ENCODE measurements around the gene DRAP1.

The DRAP1 gene

GRCh38 chr11:65931773-65932557 is 12.7 kb downstream of the DRAP1 start:
- ChIA-PET CTCF (interaction anchor here (0.7 to 2.5 kb wide), 5 partner anchors 9 to 46 kb away, joined by 3 to 17 read pairs (median 4); partner anchors contain the start of gene CCDC85B), POLR2A (no interaction called here)
- H3K4me3 ChIP-seq (ENCODE audit: low read depth, low read length), result no peak overlapping the region
- no peak for DNase-seq (ENCODE audit: low read depth, low spot score)
- no peak for TF ChIP-seq CTCF (IDR thresholded peaks at IDR 0.05; ENCODE audit: insufficient read depth, low read length, missing control alignments)

DNA sequence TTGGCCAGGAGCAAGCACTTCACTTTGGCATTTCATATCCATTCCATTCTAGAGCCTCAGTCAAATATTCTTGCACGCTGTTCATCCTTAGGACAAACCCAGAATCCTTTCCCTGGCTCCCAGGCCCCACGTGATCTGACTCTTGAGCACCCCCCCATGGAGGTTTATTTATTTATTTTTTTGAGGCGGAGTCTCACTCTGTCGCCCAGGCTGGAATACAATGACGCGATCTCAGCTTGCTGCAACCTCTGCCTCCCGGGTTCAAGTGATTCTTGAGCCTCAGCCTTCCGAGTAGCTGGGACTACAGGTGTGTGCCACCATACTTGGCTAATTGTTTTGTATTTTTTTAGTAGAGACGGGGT is 13.3 kb downstream of the DRAP1 start:
- no peak overlapping the region for H3K4me3 ChIP-seq (ENCODE audit: low read depth, low read length)
- no peak for TF ChIP-seq CTCF (IDR thresholded peaks at IDR 0.05; ENCODE audit: insufficient read depth, low read length, missing control alignments)
- no peak for DNase-seq (ENCODE audit: low read depth, low spot score)
- ChIA-PET POLR2A (no interaction called here), CTCF (interaction anchor here (0.7 to 2.5 kb wide), 9 partner anchors 10 to 90 kb away, joined by 3 to 17 read pairs (median 3); partner anchors contain the start of gene CCDC85B)

GRCh38 chr11:65934014-65934413 is 14.8 kb downstream of the DRAP1 start:
- no peak for TF ChIP-seq CTCF (IDR thresholded peaks at IDR 0.05; ENCODE audit: insufficient read depth, low read length, missing control alignments)
- no peak for DNase-seq (ENCODE audit: low read depth, low spot score)
- CTCF ChIA-PET, result interaction anchor here (0.7 to 2.3 kb wide), 2 partner anchors 12 to 45 kb away, joined by 3 to 7 read pairs; partner anchors contain the start of gene FIBP
- H3K4me3 ChIP-seq (ENCODE audit: low read depth, low read length), result no peak overlapping the region
- POLR2A ChIA-PET, result interaction anchor here (0.7 kb wide), 1 partner anchor 23 kb away, joined by 4 read pairs; no protein-coding TSS in a partner anchor

DNA sequence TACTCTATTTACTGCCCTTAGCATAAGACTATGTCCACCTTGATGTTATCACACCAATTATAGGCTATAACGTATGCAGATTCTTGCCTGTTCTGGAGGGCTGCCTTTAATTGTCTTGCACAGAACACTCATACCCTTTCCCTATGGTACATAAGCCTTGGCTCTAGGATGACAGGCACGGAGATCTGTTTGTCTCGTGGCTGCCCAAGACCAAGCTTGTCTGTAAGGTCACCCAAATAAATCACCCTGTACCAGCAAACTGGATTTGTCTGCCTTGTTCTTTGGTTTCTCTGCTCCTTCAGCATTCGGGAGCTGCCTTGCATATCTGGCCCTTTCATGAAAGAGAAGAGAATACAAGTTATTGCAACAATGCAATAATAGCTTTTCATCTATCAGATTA is 18.5 kb downstream of the DRAP1 start:
- CTCF ChIA-PET, result interaction anchor here (1.1 to 3.9 kb wide), 4 partner anchors 15 to 78 kb away, joined by 3 to 16 read pairs (median 4); no protein-coding TSS in a partner anchor

GRCh38 chr11:65941720-65942310 is 22.6 kb downstream of the DRAP1 start:
- CTCF ChIA-PET, result interaction anchor here (1.1 to 3.2 kb wide), 4 partner anchors 53 to 127 kb away, joined by 3 to 17 read pairs (median 8); partner anchors contain the start of gene FIBP
- TF ChIP-seq CTCF (IDR thresholded peaks at IDR 0.05; ENCODE audit: insufficient read depth, low read length, missing control alignments), result no peak
- POLR2A ChIA-PET, result interaction anchor here (0.9 kb wide), 1 partner anchor 84 kb away, joined by 4 read pairs; the partner anchor contains the start of gene CFL1
- no peak overlapping the region for H3K4me3 ChIP-seq (ENCODE audit: low read depth, low read length)
- DNase-seq (ENCODE audit: low read depth, low spot score), result no peak

More for the DNA sequence above, 18.5 kb downstream of the DRAP1 start:
- H3K4me3 ChIP-seq (ENCODE audit: low read depth, low read length), result no peak overlapping the region
- TF ChIP-seq CTCF (IDR thresholded peaks at IDR 0.05; ENCODE audit: insufficient read depth, low read length, missing control alignments), result no peak
- POLR2A ChIA-PET, result no interaction called here
- no peak for DNase-seq (ENCODE audit: low read depth, low spot score)

- POLR2A ChIA-PET, result interaction anchor here (0.9 to 1.2 kb wide), 2 partner anchors 25 to 84 kb away, joined by 3 to 4 read pairs; partner anchors contain the start of gene CFL1
- DNase-seq (ENCODE audit: low read depth, low spot score), result no peak
Observed at GRCh38 chr11:65942531-65942930, 23.3 kb downstream of the DRAP1 start.

More at GRCh38 chr11:65942531-65942930, 23.3 kb downstream of the DRAP1 start:
- CTCF ChIA-PET, result interaction anchor here (1.1 to 3.2 kb wide), 5 partner anchors 10 to 126 kb away, joined by 3 to 17 read pairs (median 4); partner anchors contain the start of gene FIBP
- TF ChIP-seq CTCF (IDR thresholded peaks at IDR 0.05; ENCODE audit: insufficient read depth, low read length, missing control alignments), result no peak
- no peak overlapping the region for H3K4me3 ChIP-seq (ENCODE audit: low read depth, low read length)

Data from AG04449 (cell line).